Body of pancreas (tissue), 4 donors: ENCODE results near the gene OSBPL9. TPM values are rescaled to one million over a fixed set of nuclear protein-coding genes. Genes with fewer than 3 reads are reported as not detected.

Source experiments
- ATAC-seq: fragments of 150-250 bp; one replicate; pipeline ENCODE4 v1.9.1; 2016
- DNase-seq, 4 donors: peaks; one replicate each; pipeline ENCODE4 v3.0.0-alpha.2; 2019
- H3K27ac ChIP-seq, 4 donors: fragments of 200-600 bp; sonication (generic); 1 replicate in 3 of 4; 2 replicates in 1 of 4; pipeline versions ENCODE4 v1.5.1 to v1.6.1; 2016 to 2019; ENCODE audit warnings: mild to moderate bottlenecking in 1 of 4, mixed read lengths in 1 of 4, moderate library complexity in 1 of 4
- H3K27me3 ChIP-seq, 2 donors: fragments of 200-600 bp; sonication (generic); one replicate each; pipeline ENCODE4 v1.6.0; 2016; ENCODE audit warnings: mild to moderate bottlenecking in 1 of 2
- H3K36me3 ChIP-seq, 2 donors: fragments of 200-600 bp; sonication (generic); replicated peaks in 1 of 2; 2 replicates each; pipeline ENCODE4 v1.5.1; 2016; ENCODE audit warnings: low read depth in 2 of 2; ENCODE audit not compliant: insufficient read depth in 1 of 2
- H3K4me1 ChIP-seq: fragments of 200-600 bp; sonication (generic); one replicate; pipeline ENCODE4 v1.6.0; 2016
- H3K4me3 ChIP-seq, 2 donors: fragments of 200-600 bp; sonication (generic); 1 replicate in 1 of 2; 2 replicates in 1 of 2; pipeline ENCODE4 v1.5.1; 2016 to 2019
- H3K9me3 ChIP-seq, 3 donors: fragments of 200-600 bp; sonication (generic); 1 replicate in 2 of 3; 2 replicates in 1 of 3; pipeline ENCODE4 v1.5.1; 2016
- POLR2A ChIP-seq, 3 donors: fragments of 450-650 bp; IDR thresholded peaks; one replicate each; pipeline ENCODE4 v1.6.1; 2016; ENCODE audit warnings: antibody characterized with exemption in 3 of 3, mild to moderate bottlenecking in 2 of 3
- WGBS, 2 donors: methylation state at CpG; one replicate each; pipeline ENCODE4 v1.1.5; 2017; 5-methylcytosine and 5-hydroxymethylcytosine counted together
- intact Hi-C: fragments of 100-400 bp; cut with DNase I; formaldehyde crosslinking; loops from one replicate; pipeline ENCODE4 v1.15.1; 2023
- total RNA-seq, 2 donors: library from RNA; depleted of rRNA; stranded (reverse); fragments of >200 nt; gene quantifications; one replicate each; pipeline ENCODE4 v1.1.0, GENCODE V29; 2016
- TF ChIP-seq, protein P1 (sequence below), 7 experiments: fragments of 450-650 bp in 4 of 7; fragments of 200-600 bp in 3 of 7; sonication (generic) in 3 of 7; IDR thresholded peaks; one replicate each; pipeline ENCODE4 v1.5.1; 2016 to 2019; ENCODE audit warnings: antibody characterized with exemption in 7 of 7

Gene OSBPL9
- total RNA-seq, 2 donors from 2014 or later: 25.1 to 89.0 TPM

DNA sequence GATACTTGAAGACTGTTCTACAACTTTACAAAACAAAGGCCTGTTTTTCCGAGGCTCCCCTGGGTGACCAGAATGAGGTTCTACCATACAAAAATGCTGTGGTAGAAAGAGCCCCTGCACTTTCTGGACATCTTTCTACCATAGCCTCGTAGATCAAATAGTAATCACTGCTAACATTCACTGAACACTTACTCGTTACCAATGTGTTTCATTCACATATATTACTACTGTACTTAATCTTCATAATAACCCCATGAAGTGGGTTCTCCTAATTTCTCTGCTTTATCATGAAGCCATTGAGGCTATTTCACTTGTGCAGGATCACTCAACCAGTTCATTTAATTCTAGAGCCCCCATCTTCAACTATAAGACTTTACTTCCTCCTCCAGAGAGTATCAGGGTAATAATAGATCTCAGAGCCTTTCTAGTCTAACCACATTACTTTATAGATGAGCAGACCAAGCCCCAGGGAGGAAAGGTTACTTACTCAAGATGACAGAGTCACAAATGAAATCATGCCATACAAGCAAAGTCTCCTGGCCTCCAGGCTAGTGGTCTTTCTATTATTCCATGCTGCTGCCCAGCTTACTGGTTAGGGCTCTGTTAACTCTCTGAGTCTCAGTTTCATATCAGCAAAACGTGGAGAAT, 46.7 kb upstream of the OSBPL9 start:
- DNase-seq (no peak), ATAC-seq (no peak)
- intact Hi-C loops: no loop called here
- no peaks in the 10 kb centered on the region for H3K36me3 ChIP-seq
- WGBS, 2 donors: 56 to 75% methylated on average over 4 of the region's 4 CpGs
- no peaks in the 10 kb centered on the region for H3K27me3 ChIP-seq
- H3K4me3 ChIP-seq: no peak overlapping the region
- no peak for TF ChIP-seq POLR2A (IDR thresholded peaks at IDR 0.05)
- TF ChIP-seq, protein P1, sequence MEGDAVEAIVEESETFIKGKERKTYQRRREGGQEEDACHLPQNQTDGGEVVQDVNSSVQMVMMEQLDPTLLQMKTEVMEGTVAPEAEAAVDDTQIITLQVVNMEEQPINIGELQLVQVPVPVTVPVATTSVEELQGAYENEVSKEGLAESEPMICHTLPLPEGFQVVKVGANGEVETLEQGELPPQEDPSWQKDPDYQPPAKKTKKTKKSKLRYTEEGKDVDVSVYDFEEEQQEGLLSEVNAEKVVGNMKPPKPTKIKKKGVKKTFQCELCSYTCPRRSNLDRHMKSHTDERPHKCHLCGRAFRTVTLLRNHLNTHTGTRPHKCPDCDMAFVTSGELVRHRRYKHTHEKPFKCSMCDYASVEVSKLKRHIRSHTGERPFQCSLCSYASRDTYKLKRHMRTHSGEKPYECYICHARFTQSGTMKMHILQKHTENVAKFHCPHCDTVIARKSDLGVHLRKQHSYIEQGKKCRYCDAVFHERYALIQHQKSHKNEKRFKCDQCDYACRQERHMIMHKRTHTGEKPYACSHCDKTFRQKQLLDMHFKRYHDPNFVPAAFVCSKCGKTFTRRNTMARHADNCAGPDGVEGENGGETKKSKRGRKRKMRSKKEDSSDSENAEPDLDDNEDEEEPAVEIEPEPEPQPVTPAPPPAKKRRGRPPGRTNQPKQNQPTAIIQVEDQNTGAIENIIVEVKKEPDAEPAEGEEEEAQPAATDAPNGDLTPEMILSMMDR (IDR thresholded peaks at IDR 0.05): no peak
- H3K9me3 ChIP-seq: no peaks in the 10 kb centered on the region
- H3K27ac ChIP-seq: peak overlapping the region in 1 of 4 donors; percentile 13
- peaks cover 13% of the 10 kb centered on the region for H3K4me1 ChIP-seq

DNA sequence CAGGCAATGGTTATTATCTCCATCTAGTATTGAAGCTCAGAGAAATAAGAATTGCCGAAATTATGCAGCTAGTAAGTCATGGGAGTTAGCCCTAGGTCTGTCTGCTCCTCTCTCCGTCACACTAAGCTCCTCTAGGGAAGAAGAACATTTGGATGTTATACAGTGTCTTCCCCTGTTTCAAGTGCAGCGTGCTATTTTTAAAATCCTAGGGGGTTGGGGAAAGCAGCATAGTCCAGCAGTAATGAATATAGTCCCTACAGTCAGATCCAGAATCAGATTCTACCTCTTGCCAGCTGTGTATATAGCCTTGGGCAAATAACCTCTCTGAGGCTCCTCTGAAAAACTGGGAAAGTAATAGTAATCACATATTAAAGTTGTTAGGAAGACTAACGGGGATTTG, 44.5 kb upstream of the OSBPL9 start:
- 85 to 92% methylated on average over 4 of the region's 4 CpGs for WGBS, 2 donors
- Histone ChIP-seq H3K4me3 (no peak overlapping the region), H3K36me3 (no peaks in the 10 kb centered on the region), H3K27me3 (no peaks in the 10 kb centered on the region), H3K27ac (no peak overlapping the region), H3K4me1 (peaks cover 13% of the 10 kb centered on the region), H3K9me3 (no peaks in the 10 kb centered on the region)
- DNase-seq (no peak), ATAC-seq (no peak)
- intact Hi-C loops: no loop called here
- TF ChIP-seq POLR2A (IDR thresholded peaks at IDR 0.05): no peak
- TF ChIP-seq, protein P1 (IDR thresholded peaks at IDR 0.05): no peak

DNA sequence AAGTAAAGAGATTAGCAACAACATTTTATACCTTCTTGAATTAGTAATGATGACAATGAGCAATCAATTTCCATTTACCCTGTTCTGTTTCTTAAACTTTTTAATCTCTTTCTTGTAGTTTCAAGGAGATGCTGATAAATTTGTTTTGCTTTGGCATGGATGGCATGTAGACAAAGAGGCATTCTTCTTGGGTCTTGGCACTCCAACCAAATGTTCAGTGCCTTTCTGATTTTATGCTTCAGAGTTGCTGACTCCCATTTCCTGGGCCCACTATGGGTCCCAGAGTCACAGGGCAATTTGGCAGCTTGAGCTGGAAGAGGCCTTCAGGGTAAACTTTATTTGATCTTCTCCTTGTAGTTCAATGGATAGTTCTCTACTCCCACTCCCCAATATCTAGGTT, 42.1 kb upstream of the OSBPL9 start:
- Histone ChIP-seq H3K4me3 (no peak overlapping the region), H3K27me3 (no peaks in the 10 kb centered on the region), H3K36me3 (no peaks in the 10 kb centered on the region), H3K9me3 (no peaks in the 10 kb centered on the region), H3K4me1 (peaks cover 3% of the 10 kb centered on the region), H3K27ac (no peak overlapping the region)
- DNase-seq: no peak
- TF ChIP-seq POLR2A (IDR thresholded peaks at IDR 0.05): no peak
- TF ChIP-seq, protein P1 (IDR thresholded peaks at IDR 0.05): no peak
- no peak for ATAC-seq
- intact Hi-C loops: no loop called here

DNA sequence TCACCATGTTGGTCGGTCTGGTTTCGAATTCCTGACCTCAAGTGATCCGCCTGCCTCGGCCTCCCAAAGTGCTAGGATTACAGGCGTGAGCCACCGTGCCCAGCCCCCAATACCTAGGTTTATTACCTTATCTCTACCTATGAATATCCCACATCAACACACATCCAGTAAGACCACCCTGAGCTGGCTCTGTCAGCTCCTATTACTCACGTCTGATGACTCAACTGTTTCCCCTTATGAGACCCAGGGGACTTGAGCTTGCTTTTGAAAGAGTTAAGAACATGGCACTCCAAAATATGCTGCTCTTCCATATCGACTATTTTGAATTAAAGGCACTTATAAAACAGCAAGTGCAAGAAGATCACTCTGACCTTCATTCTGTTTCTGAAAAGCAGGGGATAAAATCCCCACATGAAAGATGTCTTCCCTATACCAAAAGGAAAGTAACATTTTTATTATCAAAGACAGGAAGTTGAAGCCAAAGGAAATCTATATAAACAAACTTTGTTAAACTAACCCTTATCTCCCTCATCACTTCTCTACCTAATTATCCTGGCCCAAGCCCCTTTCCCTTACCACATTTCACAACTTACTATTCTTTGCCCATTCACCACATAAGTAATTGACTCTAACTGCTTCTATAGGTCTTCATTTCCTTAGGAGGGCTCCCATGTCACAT, 41.3 kb upstream of the OSBPL9 start:
- no peaks in the 10 kb centered on the region for H3K36me3 ChIP-seq
- H3K4me1 ChIP-seq: no peaks in the 10 kb centered on the region
- TF ChIP-seq, protein P1 (IDR thresholded peaks at IDR 0.05): no peak
- no peak for TF ChIP-seq POLR2A (IDR thresholded peaks at IDR 0.05)
- intact Hi-C loops: no loop called here
- no peak overlapping the region for H3K4me3 ChIP-seq
- ATAC-seq: no peak
- no peak for DNase-seq
- H3K27me3 ChIP-seq: no peaks in the 10 kb centered on the region
- H3K9me3 ChIP-seq: no peaks in the 10 kb centered on the region
- 81 to 87% methylated on average over 8 of the region's 8 CpGs for WGBS, 2 donors
- no peak overlapping the region for H3K27ac ChIP-seq

DNA sequence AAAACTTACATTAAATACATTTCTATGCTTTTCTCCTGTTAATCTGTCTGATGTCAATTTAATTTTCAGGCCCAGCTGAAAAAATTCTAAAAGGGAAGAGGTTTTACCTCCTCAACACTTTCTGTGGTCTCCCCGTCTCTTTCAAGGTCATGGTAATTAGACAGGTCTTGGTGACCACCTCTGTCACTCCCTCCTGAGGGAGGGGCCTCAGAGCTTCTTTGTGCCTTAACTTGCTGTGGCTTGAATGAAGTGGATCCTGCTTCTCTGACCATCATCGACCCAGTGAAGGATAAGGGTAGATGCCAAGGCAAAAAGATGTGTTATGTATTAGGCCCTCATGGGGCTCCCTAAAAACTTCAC, 40.8 kb upstream of the OSBPL9 start:
- intact Hi-C loops: no loop called here
- DNase-seq (no peak), ATAC-seq (no peak)
- H3K9me3 ChIP-seq: no peaks in the 10 kb centered on the region
- H3K27me3 ChIP-seq: no peaks in the 10 kb centered on the region
- no peaks in the 10 kb centered on the region for H3K36me3 ChIP-seq
- no peak for TF ChIP-seq POLR2A (IDR thresholded peaks at IDR 0.05)
- WGBS, 2 donors: 70 to 77% methylated on average over 2 of the region's 2 CpGs
- H3K4me3 ChIP-seq: no peak overlapping the region
- no peaks in the 10 kb centered on the region for H3K4me1 ChIP-seq
- H3K27ac ChIP-seq: no peak overlapping the region
